Panc1 (cell line): ENCODE measurements around the gene PARD6B.

ENCODE experiments used
- CTCF ChIP-seq: fragments of 450-650 bp; IDR thresholded peaks from 2 replicates; pipeline ENCODE4 v1.5.1; 2017; ENCODE audit warnings: mild to moderate bottlenecking
- POLR2AphosphoS5 ChIP-seq: IDR thresholded peaks from 2 replicates; pipeline ENCODE4 v1.6.1; 2012; ENCODE audit warnings: mild to moderate bottlenecking, low read depth, low read length, moderate library complexity

- TF ChIP-seq CTCF (no peak), POLR2AphosphoS5 (peak; percentile 84)
These were observed 23.0 kb downstream of the PARD6B start for GRCh38 chr20:50754420-50754819.
